Measurements from ENCODE around the gene SSH2.
"Not testable (repeated sequence)": the region's sequence is repeated elsewhere in the genome, so short reads cannot be mapped to it uniquely, and the experiment has no call there.

The SSH2 gene

GRCh38 chr17:29744121-29744520 lies 185.9 kb downstream of the SSH2 start:
- no peak for DNase-seq (ENCODE audit: low read depth in 2 of 3, low spot score in 1 of 3)

- no peak for DNase-seq (ENCODE audit: low read depth in 2 of 3, low spot score in 1 of 3)
Observed at GRCh38 chr17:29742210-29742513, 187.9 kb downstream of the SSH2 start.

- DNase-seq (ENCODE audit: low read depth in 2 of 3, low spot score in 1 of 3), result no peak
Observed at GRCh38 chr17:29740017-29740416, 190.0 kb downstream of the SSH2 start.

GRCh38 chr17:29734640-29735039 lies 195.4 kb downstream of the SSH2 start:
- DNase-seq (ENCODE audit: low read depth in 2 of 3, low spot score in 1 of 3), result no peak

DNA sequence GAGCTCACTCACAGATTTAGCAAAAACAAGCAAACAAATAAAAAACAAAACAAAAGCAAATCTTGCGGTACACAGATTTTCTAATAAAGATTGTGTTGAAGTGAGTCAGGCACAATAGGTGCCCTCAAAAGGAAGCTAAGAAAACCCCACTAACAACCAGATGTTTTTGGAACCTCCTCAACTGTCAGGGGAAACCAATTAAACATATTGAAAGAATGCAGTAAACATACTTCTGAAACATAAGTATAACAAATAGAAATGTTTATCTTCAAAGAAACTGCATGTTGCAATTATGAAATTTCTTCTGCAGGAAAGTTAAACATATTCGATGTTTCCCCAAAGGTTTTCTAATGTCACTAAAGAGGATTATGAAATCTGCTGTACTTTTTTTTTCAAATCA lies 196.9 kb downstream of the SSH2 start:
- no peak for DNase-seq (ENCODE audit: low read depth in 2 of 3, low spot score in 1 of 3)

- DNase-seq (ENCODE audit: low read depth in 2 of 3, low spot score in 1 of 3), result no peak
Observed at GRCh38 chr17:29732613-29733012, 197.4 kb downstream of the SSH2 start.

DNA sequence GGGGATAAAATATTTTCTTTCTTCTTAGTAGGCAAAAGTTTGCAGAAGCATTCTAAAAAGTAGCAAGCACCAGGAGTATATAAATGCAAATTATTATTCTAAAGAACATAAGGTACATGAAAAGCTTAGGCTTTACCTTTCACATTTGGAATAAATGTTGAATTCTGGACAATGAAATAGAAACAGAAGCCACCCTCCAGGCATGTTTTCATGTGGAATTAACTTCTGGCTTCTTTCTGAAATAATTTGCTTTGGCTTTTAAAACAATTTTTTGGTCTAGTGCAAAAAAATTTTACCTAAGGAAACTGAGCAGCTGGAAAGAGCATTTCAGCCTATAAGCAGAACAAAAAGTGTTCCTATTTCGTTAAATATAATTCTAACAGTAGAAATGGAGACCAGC lies 197.8 kb downstream of the SSH2 start:
- no peak for DNase-seq (ENCODE audit: low read depth in 2 of 3, low spot score in 1 of 3)

GRCh38 chr17:29731589-29731929 lies 198.5 kb downstream of the SSH2 start:
- no peak for DNase-seq (ENCODE audit: low read depth in 2 of 3, low spot score in 1 of 3)

GRCh38 chr17:29728490-29728889 lies 201.5 kb downstream of the SSH2 start:
- no peak for DNase-seq (ENCODE audit: low read depth in 2 of 3, low spot score in 1 of 3)

- no peak for DNase-seq (ENCODE audit: low read depth in 2 of 3, low spot score in 1 of 3)
Observed at GRCh38 chr17:29726715-29727252, 203.2 kb downstream of the SSH2 start.

DNA sequence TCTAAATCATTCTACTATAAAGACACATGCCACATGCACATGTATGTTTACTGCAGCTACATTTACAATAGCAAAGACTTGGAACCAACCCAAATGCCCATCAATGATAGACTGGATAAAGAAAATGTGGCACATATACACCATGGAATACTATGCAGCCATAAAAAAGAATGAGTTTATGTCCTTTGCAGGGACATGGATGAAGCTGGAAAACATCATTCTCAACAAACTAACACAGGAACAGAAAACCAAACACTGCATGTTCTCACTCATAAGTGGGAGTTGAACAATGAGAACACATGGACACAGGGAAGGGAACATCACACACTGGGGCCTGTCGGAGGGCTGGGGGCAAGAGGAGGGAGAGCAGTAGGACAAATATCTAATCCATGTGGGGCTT lies 204.6 kb downstream of the SSH2 start:
- not testable (repeated sequence) for DNase-seq (ENCODE audit: low read depth in 2 of 3, low spot score in 1 of 3)

DNA sequence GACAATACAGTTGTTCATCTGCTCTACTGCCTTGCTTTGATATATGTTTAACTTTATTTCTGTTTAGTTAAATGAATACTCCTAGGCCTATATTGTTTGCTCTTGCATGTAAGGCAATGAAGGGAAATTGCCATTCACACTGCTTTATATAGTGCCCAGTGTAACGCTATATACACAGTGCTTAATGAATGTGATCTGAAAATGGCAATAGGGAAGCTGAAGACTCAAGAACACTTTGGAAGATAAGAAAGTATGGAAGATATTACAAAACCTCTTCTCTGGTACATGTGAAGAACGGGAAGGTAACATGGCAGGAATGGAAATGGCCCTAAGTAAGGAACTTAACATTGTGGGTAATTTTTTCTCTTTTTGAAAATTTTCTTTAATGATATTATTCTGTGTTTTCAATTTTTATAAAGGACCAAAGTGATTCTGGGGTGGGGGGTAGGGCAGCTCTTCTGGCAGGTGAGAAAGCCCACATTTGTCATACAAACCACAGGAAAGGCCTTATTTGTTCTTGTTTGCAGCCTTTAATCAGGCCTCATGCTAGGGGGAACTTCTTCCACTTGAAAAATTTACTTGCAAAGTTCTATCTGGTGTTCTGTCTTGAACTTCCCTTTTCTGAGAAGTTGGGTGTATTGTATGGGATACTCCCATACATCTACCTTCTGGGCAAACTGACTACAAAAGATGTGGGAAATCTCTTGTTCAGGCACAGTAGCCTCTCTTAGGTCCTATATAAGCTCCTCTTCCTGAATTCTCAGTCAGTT lies 206.6 kb downstream of the SSH2 start:
- no peak for DNase-seq (ENCODE audit: low read depth in 2 of 3, low spot score in 1 of 3)

DNA sequence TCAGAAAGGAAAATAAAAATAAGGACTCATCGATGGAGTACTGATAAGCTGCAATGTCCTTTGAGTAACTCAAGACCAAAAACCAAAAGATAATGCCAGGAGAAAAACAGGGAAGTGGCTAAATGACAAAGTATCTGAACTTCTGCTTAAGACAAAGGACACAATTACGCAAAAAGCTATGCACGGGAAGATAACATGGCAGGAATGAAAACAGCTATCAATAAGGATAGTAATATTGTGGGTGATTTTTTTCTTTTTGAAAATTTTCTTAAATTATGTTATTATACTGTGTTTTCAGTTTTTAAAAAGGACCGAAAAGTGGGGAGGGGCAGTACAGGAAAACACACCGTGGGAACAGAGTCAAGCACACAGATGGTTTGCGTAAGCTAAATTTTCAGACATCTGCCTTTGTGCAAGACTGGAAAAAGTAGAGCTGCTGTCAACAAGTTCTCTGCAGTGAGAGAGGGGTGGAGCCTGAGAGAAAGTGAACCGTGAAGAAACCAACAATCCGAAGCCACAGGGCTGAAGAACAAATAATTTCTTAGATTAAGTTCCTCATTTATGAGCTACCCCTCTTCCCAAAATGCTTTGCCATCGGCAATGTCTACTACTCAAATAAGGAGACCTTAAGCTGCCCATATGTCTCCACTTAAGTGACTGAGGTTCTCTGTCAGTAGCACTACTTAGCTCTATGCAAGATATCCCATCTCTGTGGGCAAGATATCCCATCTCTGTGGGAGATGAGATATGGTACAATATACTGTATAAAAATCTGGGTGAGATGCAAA lies 207.4 kb downstream of the SSH2 start:
- DNase-seq (ENCODE audit: low read depth in 2 of 3, low spot score in 1 of 3), result no peak

- no peak for DNase-seq (ENCODE audit: low read depth in 2 of 3, low spot score in 1 of 3)
Observed at GRCh38 chr17:29720551-29720950, 209.5 kb downstream of the SSH2 start.

- DNase-seq (ENCODE audit: low read depth in 2 of 3, low spot score in 1 of 3), result no peak
Observed at GRCh38 chr17:29719469-29719868, 210.6 kb downstream of the SSH2 start.

DNA sequence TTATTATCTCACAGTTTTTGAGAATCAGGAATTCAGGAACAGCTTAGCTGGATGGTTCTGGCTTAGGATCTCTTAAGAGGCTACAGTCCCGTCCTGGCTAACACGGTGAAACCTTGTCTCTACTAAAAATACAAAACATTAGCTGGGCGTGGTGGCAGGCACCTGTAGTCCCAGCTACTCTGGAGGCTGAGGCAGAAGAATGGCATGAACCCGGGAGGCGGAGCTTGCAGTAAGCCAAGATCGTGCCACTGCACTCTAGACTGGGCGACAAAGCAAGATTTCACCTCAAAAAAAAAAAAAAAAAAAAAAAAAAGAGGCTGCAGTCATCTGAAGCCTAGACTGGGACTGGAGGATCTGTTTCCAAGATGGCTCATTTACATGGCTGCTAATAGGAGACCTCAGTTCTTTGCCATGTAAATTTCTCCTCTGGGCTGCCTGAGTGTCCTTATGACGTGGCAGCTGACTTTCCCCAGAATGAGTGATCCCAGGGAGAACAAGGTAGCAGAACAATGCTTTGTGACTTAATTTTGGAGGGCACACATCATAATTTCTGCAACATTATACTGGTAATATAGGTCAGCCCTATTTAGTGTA lies 211.5 kb downstream of the SSH2 start:
- no peak for DNase-seq (ENCODE audit: low read depth in 2 of 3, low spot score in 1 of 3)

DNA sequence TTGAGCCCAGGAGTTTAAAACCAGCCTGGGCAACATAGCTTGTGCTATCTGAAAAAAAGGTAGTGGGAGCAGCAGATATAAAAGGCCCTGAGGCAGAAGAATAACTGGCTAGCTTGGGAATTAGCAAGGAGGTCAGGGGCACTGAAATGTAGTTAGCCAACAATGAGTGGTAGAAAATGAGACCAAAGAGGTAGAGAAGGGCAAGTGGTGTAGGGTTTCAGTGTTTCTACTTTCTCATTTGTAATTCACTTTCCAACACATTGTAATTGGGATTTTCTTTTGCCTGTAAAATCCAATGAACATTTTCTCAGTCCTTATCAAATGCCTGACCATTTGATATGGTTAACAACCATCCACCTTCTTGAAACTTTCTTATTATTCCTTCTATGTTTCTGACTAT lies 212.2 kb downstream of the SSH2 start:
- no peak for DNase-seq (ENCODE audit: low read depth in 2 of 3, low spot score in 1 of 3)

DNA sequence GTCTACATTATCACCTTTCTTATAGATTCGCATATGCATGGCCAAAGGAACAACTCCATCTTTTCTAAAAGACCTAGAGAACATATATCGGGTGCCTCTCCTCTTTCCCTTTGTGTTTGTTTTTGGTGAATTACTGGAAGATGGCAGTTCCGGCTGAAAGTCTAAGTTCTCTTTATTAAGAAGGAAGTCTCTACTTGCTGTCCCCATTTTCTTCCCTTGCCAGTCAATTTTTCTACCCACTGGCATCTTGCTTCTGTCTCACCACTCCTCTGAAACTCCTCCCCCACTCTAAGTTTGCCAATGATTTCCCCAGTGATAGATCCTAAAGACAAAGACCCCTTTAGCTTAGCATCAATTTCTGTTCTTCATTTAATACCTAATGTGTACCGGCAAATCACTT lies 213.5 kb downstream of the SSH2 start:
- DNase-seq (ENCODE audit: low read depth in 2 of 3, low spot score in 1 of 3), result no peak

DNA sequence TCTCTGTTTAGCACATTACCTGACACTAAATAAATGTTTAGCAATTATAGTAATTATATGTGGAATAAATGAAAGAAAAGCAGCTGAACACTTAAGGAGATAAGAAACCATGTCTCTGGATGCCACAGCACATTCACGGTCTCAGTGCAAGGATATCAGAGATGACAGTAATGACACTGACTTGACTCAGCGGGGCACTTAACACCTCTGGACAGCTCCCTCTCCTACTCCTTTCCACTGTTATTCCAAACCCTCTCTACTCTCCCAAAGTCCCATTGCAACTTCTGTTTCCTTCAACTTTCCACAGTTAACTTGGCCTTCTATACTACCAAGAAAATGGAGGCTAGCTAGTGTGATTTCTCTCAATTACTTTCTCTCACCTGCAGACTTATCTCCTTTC lies 214.3 kb downstream of the SSH2 start:
- DNase-seq (ENCODE audit: low read depth in 2 of 3, low spot score in 1 of 3), result no peak

DNA sequence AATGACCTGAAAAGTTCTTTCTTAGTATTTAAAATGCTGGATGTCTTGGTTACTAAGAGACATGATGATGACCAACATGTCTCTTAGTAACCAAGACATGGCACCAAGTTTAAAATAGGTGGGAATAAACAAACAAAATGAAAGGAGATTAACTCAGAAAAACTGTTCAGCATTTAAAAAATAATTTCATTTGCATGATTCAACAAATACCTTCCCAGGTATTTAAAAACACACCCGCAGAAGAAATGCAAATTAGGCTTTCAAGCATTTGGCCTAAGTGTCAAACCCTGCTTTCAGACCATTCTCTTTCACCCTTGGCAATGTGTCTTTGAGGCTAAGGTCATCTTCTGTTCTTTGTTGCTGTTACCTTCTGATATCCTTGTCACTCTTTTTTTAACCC lies 215.9 kb downstream of the SSH2 start:
- no peak for DNase-seq (ENCODE audit: low read depth in 2 of 3, low spot score in 1 of 3)

- DNase-seq (ENCODE audit: low read depth in 2 of 3, low spot score in 1 of 3), result no peak
Observed at GRCh38 chr17:29713626-29714025, 216.4 kb downstream of the SSH2 start.

All from stimulated activated CD4-positive, alpha-beta T cell treated with anti-CD3 and anti-CD28 coated beads, Interleukin-12 subunit alpha, Interleukin-12 subunit beta, amount 100 ng/mL, for 48 hours (primary cell).